CD4-positive, alpha-beta T cell treated with Interleukin-15 for 4 hours (primary cell): ENCODE measurements around the gene CHCHD6.
A peak's percentile ranks its signal among the peaks of the same experiment; 100 is the strongest.

Source experiments
- DNase-seq: peaks from one replicate; pipeline ENCODE4 v3.0.0-alpha.2; 2020; ENCODE audit warnings: low spot score

CHCHD6 gene

GRCh38 chr3:126743781-126744180, 39.7 kb downstream of the CHCHD6 start:
- DNase-seq = no peak

- no peak for DNase-seq
Observed at GRCh38 chr3:126745760-126746394, 41.8 kb downstream of the CHCHD6 start.

DNA sequence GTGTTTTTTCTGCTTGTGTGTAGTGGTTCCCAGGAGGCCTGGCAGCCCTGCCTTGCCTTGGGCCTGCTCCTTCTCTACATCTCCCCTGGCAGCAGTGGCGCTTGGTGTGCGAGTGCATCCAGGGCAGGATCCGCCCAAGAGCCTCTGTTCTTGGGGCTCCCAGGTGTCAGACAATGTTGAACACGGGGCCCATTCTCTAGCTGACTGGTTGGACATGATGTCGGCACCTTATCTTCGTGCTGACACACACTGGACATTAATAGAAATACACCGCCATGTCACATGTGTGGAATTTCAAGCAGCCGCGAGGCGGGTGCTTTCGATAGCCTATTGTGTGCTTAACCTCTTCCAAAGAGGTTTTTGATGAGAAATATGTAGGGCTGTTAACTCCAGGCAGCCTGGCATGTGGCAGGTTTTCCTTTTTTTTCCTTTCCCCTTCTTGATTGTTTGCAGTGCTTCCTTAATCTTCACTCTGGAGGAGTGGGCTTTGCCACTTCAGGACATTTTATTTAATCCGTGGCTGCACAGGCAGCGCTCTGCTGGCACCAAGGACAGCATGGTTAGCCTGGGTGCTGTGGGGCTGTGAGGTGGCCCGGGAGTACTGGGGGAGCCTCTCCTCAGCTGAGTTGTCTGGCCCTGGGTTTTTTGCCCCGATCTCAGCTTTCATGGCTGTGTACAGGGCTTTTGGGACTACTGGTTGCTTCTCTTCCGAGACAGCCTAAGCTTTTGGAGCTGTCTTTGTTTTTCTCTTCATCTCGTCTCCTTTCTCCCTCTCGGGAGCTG, 42.5 kb downstream of the CHCHD6 start:
- no peak for DNase-seq

- no peak for DNase-seq
Observed at GRCh38 chr3:126747768-126748167, 43.7 kb downstream of the CHCHD6 start.

GRCh38 chr3:126748701-126749546, 44.9 kb downstream of the CHCHD6 start:
- no peak for DNase-seq

DNA sequence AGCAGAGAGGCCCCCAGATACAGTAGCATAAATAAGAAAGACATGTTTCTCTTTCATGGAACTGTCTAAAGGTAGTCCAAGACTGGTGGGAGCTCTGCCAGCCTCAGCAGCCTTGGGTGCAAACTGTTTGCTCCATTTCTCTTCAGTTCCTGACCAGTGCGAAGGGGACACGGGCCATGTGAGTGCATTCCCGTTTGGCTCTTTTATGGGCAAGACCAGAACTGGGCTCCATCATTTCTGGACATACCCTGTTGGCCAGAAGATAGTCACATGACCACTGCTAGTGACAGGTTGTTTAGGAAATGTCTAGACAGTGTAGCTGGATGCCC, 45.5 kb downstream of the CHCHD6 start:
- no peak for DNase-seq

GRCh38 chr3:126749931-126750755, 46.1 kb downstream of the CHCHD6 start:
- DNase-seq = no peak

DNA sequence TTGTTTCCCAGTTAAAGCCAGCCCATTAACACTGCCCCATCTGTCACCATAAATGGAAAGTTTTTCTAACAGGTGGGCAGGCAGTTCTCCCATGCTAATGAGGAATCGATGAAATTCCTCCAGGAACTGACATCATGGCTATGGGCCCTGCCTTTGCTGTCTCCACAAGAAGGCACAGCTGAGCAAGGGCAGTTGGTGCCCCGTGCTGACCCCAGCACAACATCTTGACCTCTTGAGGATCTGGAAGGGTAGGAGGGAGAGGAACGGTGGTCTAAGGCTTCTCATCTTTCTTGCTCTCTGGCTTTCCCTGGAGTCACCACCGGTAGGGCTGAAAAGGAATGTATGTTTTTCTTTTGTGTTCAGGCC, 46.7 kb downstream of the CHCHD6 start:
- DNase-seq = no peak

DNA sequence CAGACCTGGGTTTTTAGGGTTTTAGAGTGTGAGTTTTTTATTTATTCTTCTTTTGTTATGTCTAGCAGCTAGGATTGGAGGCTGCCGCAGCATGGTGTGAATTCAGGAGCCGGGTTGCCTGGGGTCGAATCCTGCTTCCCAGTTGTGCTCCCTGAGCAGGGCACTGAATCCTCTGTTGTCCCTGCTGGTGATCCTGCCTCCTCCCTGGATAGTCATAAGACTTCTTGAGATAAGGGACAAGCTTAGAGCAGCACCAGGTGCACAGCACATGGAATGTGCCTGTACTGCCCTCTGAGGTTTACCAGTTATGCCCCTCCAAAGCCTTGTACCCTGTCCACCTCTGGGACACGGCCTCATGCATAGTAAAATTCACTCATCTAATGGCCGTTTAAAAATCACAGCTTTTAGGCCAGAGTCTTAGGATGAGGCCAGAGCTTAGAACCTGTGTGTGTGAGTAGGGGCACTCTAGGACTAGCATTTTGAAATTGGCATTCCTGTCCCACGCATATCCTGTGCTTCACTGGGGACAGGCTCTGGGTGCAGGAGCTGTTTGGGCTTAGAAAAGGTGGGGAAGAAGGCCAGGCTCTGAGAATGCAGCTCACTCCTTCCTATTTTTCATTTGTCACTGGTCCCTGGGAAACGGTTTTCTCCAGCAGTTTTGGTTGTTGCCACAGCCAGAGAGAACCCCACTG, 47.7 kb downstream of the CHCHD6 start:
- DNase-seq = no peak

GRCh38 chr3:126752303-126753190, 48.5 kb downstream of the CHCHD6 start:
- peak; percentile 43 for DNase-seq

- DNase-seq = no peak
Observed at GRCh38 chr3:126753191-126754160, 49.4 kb downstream of the CHCHD6 start.

DNA sequence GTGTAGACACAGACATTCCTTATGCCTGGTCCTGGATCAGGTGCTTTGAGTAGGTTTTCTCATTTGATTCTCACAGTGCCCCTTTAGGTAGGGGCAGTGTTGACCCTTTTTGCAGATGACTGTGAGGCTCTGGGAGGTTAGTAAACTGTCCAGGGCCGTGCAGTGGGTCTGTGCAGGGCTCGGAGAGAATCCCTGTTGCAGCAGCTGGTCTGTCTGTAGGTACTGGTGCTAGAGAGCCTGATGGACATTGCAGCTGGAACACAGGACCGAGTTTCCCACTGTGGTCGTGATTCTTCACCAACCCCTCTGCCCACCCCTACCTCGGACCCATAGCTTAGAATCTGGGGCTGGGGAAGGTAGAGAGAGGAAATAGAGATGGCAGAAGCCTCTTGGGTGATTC, 51.8 kb downstream of the CHCHD6 start:
- DNase-seq = no peak

DNA sequence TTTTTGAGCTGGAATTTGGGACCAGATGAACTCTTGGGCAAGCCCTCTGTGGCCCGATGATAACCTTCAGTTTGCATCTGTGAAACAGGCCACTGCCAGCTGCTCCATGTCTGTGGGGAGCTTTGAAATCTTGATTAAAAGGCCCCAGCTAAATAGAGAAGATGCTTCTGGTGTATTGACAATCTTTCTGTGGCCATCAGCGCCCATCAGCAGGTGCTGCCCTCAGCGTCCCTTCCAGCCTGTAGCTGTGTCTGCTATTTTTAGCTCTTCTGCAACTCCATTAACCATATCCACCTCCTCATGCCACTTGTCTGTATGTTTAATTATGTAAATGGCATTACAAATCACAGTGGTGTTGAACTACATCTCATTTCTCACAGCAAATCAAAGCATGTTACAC, 54.0 kb downstream of the CHCHD6 start:
- DNase-seq = no peak

GRCh38 chr3:126758882-126759281, 54.8 kb downstream of the CHCHD6 start:
- no peak for DNase-seq

- no peak for DNase-seq
Observed at GRCh38 chr3:126760541-126760940, 56.5 kb downstream of the CHCHD6 start.

GRCh38 chr3:126763035-126763434, 59.0 kb downstream of the CHCHD6 start:
- DNase-seq = no peak

DNA sequence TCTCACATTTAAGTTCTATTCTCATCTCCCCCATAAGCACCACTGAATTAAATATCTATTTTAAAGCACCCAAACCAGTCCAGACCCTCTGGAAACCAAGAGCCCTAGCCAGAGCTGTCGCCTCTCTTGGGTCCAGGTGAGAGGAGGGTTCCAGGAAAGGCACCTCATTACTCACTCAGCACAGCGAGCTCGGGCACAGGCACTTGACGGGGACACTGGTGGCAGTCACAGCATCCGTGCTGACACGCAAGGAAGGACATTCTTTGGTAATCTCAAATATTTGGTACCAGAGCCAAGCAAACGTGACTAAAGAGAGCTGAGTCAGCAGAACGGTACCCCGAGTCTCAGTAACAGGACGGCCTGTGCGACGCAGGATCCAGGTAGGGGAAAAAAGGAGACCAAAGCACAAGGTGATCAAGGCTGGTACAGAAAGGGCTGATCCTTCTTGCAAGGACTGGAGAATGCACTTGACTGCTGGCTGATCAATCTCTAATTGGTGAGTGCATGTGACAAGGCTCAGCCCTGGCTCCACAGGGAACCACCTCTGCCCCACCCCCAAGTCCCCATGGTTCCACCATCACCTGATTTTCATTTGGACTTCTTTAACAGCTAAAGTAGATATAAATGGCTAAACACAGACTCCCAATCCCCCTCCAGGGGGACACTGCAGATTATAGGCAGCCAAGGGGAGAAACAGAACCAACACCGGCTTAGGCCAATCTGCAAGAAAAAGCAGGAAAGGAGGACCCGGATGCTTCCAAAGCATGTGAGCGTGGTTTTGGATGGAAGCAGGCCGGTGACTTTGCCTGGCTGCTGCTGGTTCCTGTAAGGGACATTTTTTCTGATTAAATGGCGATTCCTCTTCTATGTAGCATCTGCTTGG, 61.4 kb downstream of the CHCHD6 start:
- DNase-seq = no peak

DNA sequence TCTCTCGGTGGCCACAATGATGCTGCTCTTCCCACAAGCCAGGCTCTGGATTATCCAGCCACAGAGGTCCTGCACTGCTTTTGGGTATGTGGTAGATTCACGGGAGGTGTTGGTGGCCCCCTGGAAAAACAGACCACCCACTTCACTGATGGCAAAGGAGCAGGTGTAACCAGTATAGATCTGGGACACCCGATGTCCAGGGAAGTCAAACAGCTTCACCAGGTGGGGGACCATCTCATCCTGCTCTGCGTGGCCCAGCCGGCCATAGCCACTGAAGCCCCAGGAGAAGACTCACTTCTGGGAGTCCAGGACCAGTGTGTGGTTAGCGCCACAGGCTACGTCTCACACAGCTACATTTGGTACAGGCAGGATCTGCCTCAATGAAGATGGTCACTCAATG, 62.6 kb downstream of the CHCHD6 start:
- no peak for DNase-seq
